Ovary (tissue), 3 donors: ENCODE results near the gene SLBP.

Experiments used
- POLR2A ChIP-seq: fragments of 450-650 bp; IDR thresholded peaks from one replicate; pipeline ENCODE4 v1.6.1; 2017; ENCODE audit warnings: antibody characterized with exemption, mild to moderate bottlenecking, moderate library complexity
- TF ChIP-seq, protein P1 (sequence below), 3 donors: fragments of 450-650 bp in 2 of 3; fragments of 200-600 bp in 1 of 3; IDR thresholded peaks; one replicate each; pipeline versions ENCODE4 v1.5.1 to v1.8.0; 2016 to 2022; ENCODE audit warnings: antibody characterized with exemption in 3 of 3, mild to moderate bottlenecking in 1 of 3
- donor health status: DM: no; HTN: no; CAD: no.

DNA sequence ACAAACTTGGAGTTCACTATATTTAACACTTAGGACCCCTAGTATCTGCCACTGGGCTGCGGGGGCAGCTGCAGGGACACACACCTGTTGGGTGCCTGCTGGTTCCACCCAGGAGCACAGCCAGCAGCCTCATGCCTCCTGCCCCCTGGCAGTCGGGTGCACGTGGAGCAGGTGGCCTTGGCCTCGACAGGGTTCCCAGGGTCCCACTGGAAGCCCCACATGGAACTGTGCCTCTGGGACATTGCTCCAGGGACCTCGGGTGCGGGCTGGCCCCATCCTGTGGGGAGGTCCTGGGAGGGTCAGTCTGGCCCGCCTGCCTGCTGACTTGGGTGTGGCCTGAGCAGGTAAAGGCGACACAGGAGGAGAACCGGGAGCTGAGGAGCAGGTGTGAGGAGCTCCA is 27.2 kb upstream of the SLBP start:
- TF ChIP-seq, protein P1, sequence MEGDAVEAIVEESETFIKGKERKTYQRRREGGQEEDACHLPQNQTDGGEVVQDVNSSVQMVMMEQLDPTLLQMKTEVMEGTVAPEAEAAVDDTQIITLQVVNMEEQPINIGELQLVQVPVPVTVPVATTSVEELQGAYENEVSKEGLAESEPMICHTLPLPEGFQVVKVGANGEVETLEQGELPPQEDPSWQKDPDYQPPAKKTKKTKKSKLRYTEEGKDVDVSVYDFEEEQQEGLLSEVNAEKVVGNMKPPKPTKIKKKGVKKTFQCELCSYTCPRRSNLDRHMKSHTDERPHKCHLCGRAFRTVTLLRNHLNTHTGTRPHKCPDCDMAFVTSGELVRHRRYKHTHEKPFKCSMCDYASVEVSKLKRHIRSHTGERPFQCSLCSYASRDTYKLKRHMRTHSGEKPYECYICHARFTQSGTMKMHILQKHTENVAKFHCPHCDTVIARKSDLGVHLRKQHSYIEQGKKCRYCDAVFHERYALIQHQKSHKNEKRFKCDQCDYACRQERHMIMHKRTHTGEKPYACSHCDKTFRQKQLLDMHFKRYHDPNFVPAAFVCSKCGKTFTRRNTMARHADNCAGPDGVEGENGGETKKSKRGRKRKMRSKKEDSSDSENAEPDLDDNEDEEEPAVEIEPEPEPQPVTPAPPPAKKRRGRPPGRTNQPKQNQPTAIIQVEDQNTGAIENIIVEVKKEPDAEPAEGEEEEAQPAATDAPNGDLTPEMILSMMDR (IDR thresholded peaks at IDR 0.05), result no peak
- TF ChIP-seq POLR2A, result no peak
